GM23248 (cell line): ENCODE measurements around the gene CFAP45.

ENCODE experiments used
- EZH2 ChIP-seq: fragments of 200-600 bp; sonication (generic); IDR thresholded peaks from 2 replicates; pipeline ENCODE4 v1.6.1; 2018; ENCODE audit warnings: antibody characterized with exemption, mild to moderate bottlenecking; ENCODE audit not compliant: insufficient read depth, poor library complexity, severe bottlenecking
- EZH2phosphoT487 ChIP-seq: fragments of 200-600 bp; sonication (generic); IDR thresholded peaks from 2 replicates; pipeline ENCODE4 v1.6.1; 2018; ENCODE audit warnings: antibody characterized with exemption, moderate library complexity, mild to moderate bottlenecking, low read depth; ENCODE audit not compliant: insufficient read depth

- TF ChIP-seq EZH2phosphoT487 (no peak), EZH2 (no peak)
Measured at GRCh38 chr1:159928491-159929050, 28.6 kb upstream of the CFAP45 start.
